GM12878 (cell line): ENCODE data around the gene PELO. TPM values are rescaled to one million over a fixed set of nuclear protein-coding genes. Genes with fewer than 3 reads are reported as not detected.

Experiments
- ATAC-seq: fragments of 200-7000 bp; cut with Tn5 transposase; 3 replicates; pipeline ENCODE4 v1.9.1; 2020; ENCODE audit warnings: mild to moderate bottlenecking, moderate library complexity
- BruUV-seq: library from RNA; stranded (reverse); fragments of 400-500 nt; replicated peaks from 2 replicates; lab custom pipeline; 2021; lab: Mats Ljungman, UMichigan
- CTCF ChIA-PET: fragments of 300-600 bp; sonication (Branson Sonifier 250); formaldehyde crosslinking; extraction: SDS; loops from one replicate; lab custom pipeline; 2021; ENCODE audit warnings: inconsistent platforms; lab: Yijun Ruan, JAX
- POLR2A ChIA-PET: fragments of 350-600 bp; formaldehyde crosslinking; extraction: SDS; loops from one replicate; lab custom pipeline; 2021; ENCODE audit warnings: inconsistent platforms; lab: Charles Lee
- RAD21 ChIA-PET: fragments of 300-600 bp; sonication (Branson Sonifier 250); formaldehyde crosslinking; loops from one replicate; lab custom pipeline; 2023; ENCODE audit warnings: antibody characterized with exemption; ENCODE audit not compliant: unreplicated experiment; lab: Charles Lee
- SMC1A ChIA-PET: fragments of 300-600 bp; sonication (Branson Sonifier 250); formaldehyde crosslinking; loops from one replicate; lab custom pipeline; 2023; ENCODE audit not compliant: unreplicated experiment, uncharacterized antibody; lab: Charles Lee
- DNase-seq: peaks from one replicate; pipeline ENCODE4 v3.0.0-alpha.2; 2011; ENCODE audit warnings: low read depth, low spot score
- FAIRE-seq: peaks from 3 replicates; lab custom pipeline; 2011; peaks lifted over from hg19 to GRCh38; lab: Jason Lieb, UNC
- H2AFZ ChIP-seq: 2 replicates; pipeline ENCODE4 v1.6.0; 2011; ENCODE audit warnings: low read depth, low read length, control low read depth; ENCODE audit not compliant: control insufficient read depth
- H3K27ac ChIP-seq: 2 replicates; pipeline ENCODE4 v1.5.1; 2011; ENCODE audit warnings: control low read depth; ENCODE audit not compliant: control insufficient read depth, insufficient read depth
- H3K27me3 ChIP-seq, 2 experiments: replicated peaks in 1 of 2; 2 replicates each; pipeline versions ENCODE4 v1.6.0 to v1.6.1; 2011; ENCODE audit warnings: low read length in 1 of 2; ENCODE audit not compliant: control insufficient read depth in 2 of 2, insufficient read depth in 2 of 2
- H3K36me3 ChIP-seq, 2 experiments: 2 replicates each; pipeline ENCODE4 v1.5.1; 2011; ENCODE audit warnings: low read length in 1 of 2; ENCODE audit not compliant: control insufficient read depth in 2 of 2, insufficient read depth in 2 of 2
- H3K4me1 ChIP-seq: 2 replicates; pipeline ENCODE4 v1.6.1; 2011; ENCODE audit warnings: mild to moderate bottlenecking, low read length, moderate library complexity, mixed read lengths; ENCODE audit not compliant: control insufficient read depth, insufficient read depth
- H3K4me2 ChIP-seq: 2 replicates; pipeline ENCODE4 v1.6.0; 2011; ENCODE audit warnings: control low read depth; ENCODE audit not compliant: control insufficient read depth, insufficient read depth
- H3K4me3 ChIP-seq: fragments of 200-600 bp; sonication (generic); 2 replicates; pipeline ENCODE4 v1.5.1; 2016
- H3K79me2 ChIP-seq: 2 replicates; pipeline ENCODE4 v1.6.0; 2011; ENCODE audit warnings: low read length; ENCODE audit not compliant: control insufficient read depth, insufficient read depth
- H3K9ac ChIP-seq: 2 replicates; pipeline ENCODE4 v1.8.0; 2011; ENCODE audit warnings: low read length, control low read depth, mixed read lengths; ENCODE audit not compliant: control insufficient read depth, insufficient read depth
- H3K9me3 ChIP-seq: replicated peaks from 3 replicates; pipeline ENCODE4 v1.5.1; 2011; ENCODE audit warnings: mild to moderate bottlenecking, low read length; ENCODE audit not compliant: control insufficient read depth, insufficient read depth
- H4K20me1 ChIP-seq: 2 replicates; pipeline ENCODE4 v1.6.0; 2011; ENCODE audit not compliant: control insufficient read depth, insufficient read depth
- ATF7 ChIP-seq: fragments of 450-650 bp; IDR thresholded peaks from 2 replicates; pipeline ENCODE4 v1.6.1; 2016; ENCODE audit warnings: low read depth, mild to moderate bottlenecking
- CHD2 ChIP-seq: IDR thresholded peaks from 2 replicates; pipeline ENCODE4 v1.6.1; 2011; ENCODE audit warnings: low read depth, low read length, improper control_type of control experiment, borderline replicate concordance
- DPF2 ChIP-seq: fragments of 450-650 bp; IDR thresholded peaks from 2 replicates; pipeline ENCODE4 v1.6.1; 2017; ENCODE audit warnings: mild to moderate bottlenecking
- E4F1 ChIP-seq: fragments of 450-650 bp; IDR thresholded peaks from 2 replicates; pipeline ENCODE4 v1.6.1; 2018; ENCODE audit warnings: borderline replicate concordance, mild to moderate bottlenecking; ENCODE audit not compliant: partially characterized antibody
- FOS ChIP-seq: IDR thresholded peaks from 3 replicates; pipeline ENCODE4 v1.6.1; 2011; ENCODE audit warnings: borderline replicate concordance; ENCODE audit not compliant: insufficient read length; ENCODE audit errors: extremely low read depth
- GATAD2B ChIP-seq: fragments of 450-650 bp; conservative IDR thresholded peaks from 2 replicates; pipeline ENCODE4 v1.6.1; 2017; ENCODE audit warnings: low read depth, mild to moderate bottlenecking, moderate library complexity
- HCFC1 ChIP-seq: fragments of 150-350 bp; IDR thresholded peaks from 2 replicates; pipeline ENCODE4 v1.6.1; 2014; ENCODE audit warnings: low read length
- HDAC6 ChIP-seq: fragments of 200-600 bp; sonication (generic); IDR thresholded peaks from one replicate; pipeline ENCODE4 v1.8.0; 2017; ENCODE audit warnings: antibody characterized with exemption; ENCODE audit not compliant: unreplicated experiment
- HDGF ChIP-seq: fragments of 450-650 bp; IDR thresholded peaks from 2 replicates; pipeline ENCODE4 v1.6.1; 2016; ENCODE audit warnings: antibody characterized with exemption
- KLF5 ChIP-seq: fragments of 450-650 bp; IDR thresholded peaks from 2 replicates; pipeline ENCODE4 v1.6.1; 2014; ENCODE audit warnings: mild to moderate bottlenecking; ENCODE audit not compliant: partially characterized antibody
- PAX5 ChIP-seq: IDR thresholded peaks from 2 replicates; pipeline ENCODE4 v1.6.1; 2011; ENCODE audit warnings: low read depth, low read length, borderline replicate concordance
- RCOR1 ChIP-seq: conservative IDR thresholded peaks from 2 replicates; pipeline ENCODE4 v1.6.1; 2012; ENCODE audit warnings: low read depth, low read length, improper control_type of control experiment
- SMARCA5 ChIP-seq: fragments of 450-650 bp; IDR thresholded peaks from 2 replicates; pipeline ENCODE4 v1.6.1; 2017; ENCODE audit warnings: mild to moderate bottlenecking
- USF1 ChIP-seq: IDR thresholded peaks from 2 replicates; pipeline ENCODE4 v1.6.1; 2011; ENCODE audit warnings: borderline replicate concordance, low read depth, mild to moderate bottlenecking, moderate library complexity, mixed read lengths, low read length; ENCODE audit not compliant: insufficient read depth; ENCODE audit errors: extremely low read length
- ZNF217 ChIP-seq: fragments of 450-650 bp; IDR thresholded peaks from 2 replicates; pipeline ENCODE4 v1.6.1; 2017; ENCODE audit warnings: antibody characterized with exemption, mild to moderate bottlenecking
- ZNF24 ChIP-seq: fragments of 450-650 bp; IDR thresholded peaks from 2 replicates; pipeline ENCODE4 v1.6.1; 2017; ENCODE audit warnings: antibody characterized with exemption, mild to moderate bottlenecking
- WGBS: methylation state at CpG from one replicate; pipeline ENCODE4 v1.1.6; 2016; ENCODE audit warnings: low lambda C conversion rate; ENCODE audit not compliant: insufficient replicate concordance, insufficient coverage; ENCODE audit errors: missing lambda C conversion rate; 5-methylcytosine and 5-hydroxymethylcytosine counted together
- in situ Hi-C: fragments of 300-500 bp; cut with MboI; formaldehyde crosslinking; loops from 9 replicates; pipeline ENCODE4 v1.14.3; 2018; ENCODE audit warnings: mixed read lengths
- intact Hi-C: fragments of 100-400 bp; cut with micrococcal nuclease; formaldehyde crosslinking; loops from one replicate; pipeline ENCODE4 v1.14.2; 2022; ENCODE audit not compliant: unreplicated experiment
- polyA plus RNA-seq, 11 experiments: library from polyadenylated mRNA; depleted of rRNA in 4 of 11; unstranded in 6 of 11; stranded (reverse) in 5 of 11; fragments of >200 nt; fragmentation: Nextera tagmentation in 4 of 11; fragmentation: Illumina TruSeq in 1 of 11; extraction: Ambion mirVana in 4 of 11; extraction: Trizol in 1 of 11; gene quantifications; 1 replicate in 1 of 11; 2 replicates in 10 of 11; pipeline versions ENCODE4 v1.2.1 to v1.2.3, GENCODE V29; 2011 to 2016; ENCODE audit warnings: inconsistent platforms in 2 of 11, missing spikeins in 2 of 11, low read depth in 1 of 11
- total RNA-seq, 4 experiments: library from RNA; depleted of rRNA in 3 of 4; stranded (reverse); fragments of >200 nt in 3 of 4; fragmentation: Illumina TruSeq in 1 of 4; extraction: Trizol in 1 of 4; gene quantifications; 2 replicates each; pipeline versions ENCODE4 v1.2.1 to v1.2.3, GENCODE V29; 2013 to 2021

PELO gene
- total and polyA plus RNA-seq, 10 of the 15 experiments (the other 5 are each of a cell fraction or from before 2014, with no cell fraction given) = 5.6 to 11.9 (median 8.7) TPM

GRCh38 chr5:52740007-52740406, 47.7 kb upstream of the PELO start:
- H3K4me1 ChIP-seq = no peaks in the 10 kb centered on the region
- H3K36me3 ChIP-seq = no peaks in the 10 kb centered on the region
- no TSS peak for BruUV-seq
- RAD21 ChIA-PET = no interaction called here
- DNase-seq = no peak
- H3K79me2 ChIP-seq = no peaks in the 10 kb centered on the region
- in situ Hi-C loops = no loop called here
- H2AFZ ChIP-seq = no peak overlapping the region
- no peaks in the 10 kb centered on the region for H3K9me3 ChIP-seq
- ATAC-seq = no peak
- H3K4me3 ChIP-seq = no peak overlapping the region
- intact Hi-C loops = no loop called here
- POLR2A ChIA-PET = no interaction called here
- no peaks in the 10 kb centered on the region for H3K27me3 ChIP-seq
- no peak overlapping the region for H3K9ac ChIP-seq
- no peak overlapping the region for H3K4me2 ChIP-seq
- H3K27ac ChIP-seq = no peak overlapping the region
- CTCF ChIA-PET = no interaction called here
- FAIRE-seq = no peak
- SMC1A ChIA-PET = interaction anchor here (0.6 to 1.7 kb wide), 2 partner anchors 14 to 1191 kb away, joined by 3 to 4 read pairs; no protein-coding TSS in a partner anchor
- WGBS = 3% methylated on average over 2 of the region's 2 CpGs
- no peaks in the 10 kb centered on the region for H4K20me1 ChIP-seq
- TF ChIP-seq HDAC6 (no peak), SMARCA5 (no peak), HCFC1 (no peak), FOS (no peak), DPF2 (no peak), USF1 (no peak), ATF7 (no peak), PAX5 (no peak), RCOR1 (no peak), ZNF217 (no peak), E4F1 (no peak), ZNF24 (no peak), CHD2 (no peak), KLF5 (no peak), GATAD2B (no peak), HDGF (no peak)
